Measurements from ENCODE around the gene DCXR. TPM values are rescaled to one million over a fixed set of nuclear protein-coding genes. Genes with fewer than 3 reads are reported as not detected.

The DCXR gene
- total RNA-seq, 2 experiments from 2014 or later = 103 to 119 TPM

- H3K4me3 Mint-ChIP-seq = no peak overlapping the region
- Histone ChIP-seq H3K9me3 (ENCODE audit: control insufficient read depth in 1 of 2, insufficient read depth in 1 of 2, low read length in 2 of 2) (no peaks in the 10 kb centered on the region), H3K4me1 (ENCODE audit: insufficient read depth, low read length) (peaks cover 7% of the 10 kb centered on the region), H3K36me3 (ENCODE audit: insufficient read depth, low read length) (peaks cover 34% of the 10 kb centered on the region), H3K27ac (ENCODE audit: low read depth in 1 of 2, low read length in 2 of 2) (no peak overlapping the region), H3K4me3 (ENCODE audit: low read length) (no peak overlapping the region), H3K27me3 (ENCODE audit: control insufficient read depth in 1 of 2, insufficient read depth in 2 of 2, low read length in 2 of 2) (no peaks in the 10 kb centered on the region)
- peaks cover 26% of the 10 kb centered on the region for H3K36me3 Mint-ChIP-seq (ENCODE audit: low read depth)
- ChIA-PET CTCF (no interaction called here), POLR2A (no interaction called here)
- DNase-seq (no peak), ATAC-seq (ENCODE audit: poor library complexity) (no peak)
- no peaks in the 10 kb centered on the region for H3K27me3 Mint-ChIP-seq
- intact Hi-C loops (cut with DNase I, micrococcal nuclease) = no loop called here
- H3K4me1 Mint-ChIP-seq (ENCODE audit: low read depth) = peaks cover 8% of the 10 kb centered on the region
- no peaks in the 10 kb centered on the region for H3K9me3 Mint-ChIP-seq
- TF ChIP-seq CTCF (IDR thresholded peaks at IDR 0.05) = no peak
- no peak overlapping the region for H3K27ac Mint-ChIP-seq
Observed at GRCh38 chr17:81987161-81987770, 50.2 kb downstream of the DCXR start.

- peaks cover 34% of the 10 kb centered on the region for H3K36me3 ChIP-seq (ENCODE audit: insufficient read depth, low read length)
- no peaks in the 10 kb centered on the region for H3K9me3 ChIP-seq (ENCODE audit: control insufficient read depth in 1 of 2, insufficient read depth in 1 of 2, low read length in 2 of 2)
- H3K36me3 Mint-ChIP-seq (ENCODE audit: low read depth) = peaks cover 26% of the 10 kb centered on the region
- H3K27ac Mint-ChIP-seq = no peak overlapping the region
- H3K27ac ChIP-seq (ENCODE audit: low read depth in 1 of 2, low read length in 2 of 2) = no peak overlapping the region
- H3K4me1 ChIP-seq (ENCODE audit: insufficient read depth, low read length) = peaks cover 7% of the 10 kb centered on the region
- TF ChIP-seq CTCF (IDR thresholded peaks at IDR 0.05) = no peak
- ATAC-seq (ENCODE audit: poor library complexity) (no peak), DNase-seq (no peak)
- H3K9me3 Mint-ChIP-seq = no peaks in the 10 kb centered on the region
- H3K4me3 Mint-ChIP-seq = no peak overlapping the region
- H3K27me3 ChIP-seq (ENCODE audit: control insufficient read depth in 1 of 2, insufficient read depth in 2 of 2, low read length in 2 of 2) = no peaks in the 10 kb centered on the region
- no peaks in the 10 kb centered on the region for H3K27me3 Mint-ChIP-seq
- intact Hi-C loops (cut with DNase I, micrococcal nuclease) = no loop called here
- POLR2A ChIA-PET = no interaction called here
- CTCF ChIA-PET = no interaction called here
- H3K4me3 ChIP-seq (ENCODE audit: low read length) = no peak overlapping the region
- peaks cover 11% of the 10 kb centered on the region for H3K4me1 Mint-ChIP-seq (ENCODE audit: low read depth)
Observed at GRCh38 chr17:81986606-81987005, 50.9 kb downstream of the DCXR start.

Other genes with a start within 250 kb of the DCXR start
- gene GCGR, start 233.5 kb downstream of the DCXR start, total RNA-seq = not detected
- gene MCRIP1, start 204.4 kb downstream of the DCXR start, total RNA-seq = 10 to 100 TPM; 36.9 to 37.7 TPM
- not detected for gene PPP1R27, start 202.6 kb downstream of the DCXR start, total RNA-seq
- gene P4HB, start 177.2 kb downstream of the DCXR start, total RNA-seq = 100 to 1,000 TPM; 223 to 233 TPM
- 100 to 1,000 TPM; 706 to 715 TPM for gene ARHGDIA, start 166.4 kb downstream of the DCXR start, total RNA-seq
- 100 to 1,000 TPM in 1 of 2 experiments, 10 to 100 TPM in 1; 93.3 to 101 TPM for gene ALYREF, start 146.1 kb downstream of the DCXR start, total RNA-seq
- gene ANAPC11, start 146.0 kb downstream of the DCXR start, total RNA-seq = 10 to 100 TPM; 27.9 to 28.9 TPM
- gene NPB, start 135.5 kb downstream of the DCXR start, total RNA-seq = under 1 TPM in 1 of 2 experiments, not detected in 1; 0.20 TPM
- gene PCYT2, start 126.3 kb downstream of the DCXR start, total RNA-seq = 10 to 100 TPM; 18.7 to 18.9 TPM
- 10 to 100 TPM; 56.7 to 57.5 TPM for gene SIRT7, start 119.5 kb downstream of the DCXR start, total RNA-seq
- gene MAFG, start 110.0 kb downstream of the DCXR start, total RNA-seq = 10 to 100 TPM; 10.8 to 13.3 TPM
- gene PYCR1, start 100.4 kb downstream of the DCXR start, total RNA-seq = 1 to 10 TPM in 1 of 2 experiments, under 1 TPM in 1; 0.38 to 1.0 TPM
- not detected for gene MYADML2, start 90.5 kb downstream of the DCXR start, total RNA-seq
- not detected for gene NOTUM, start 76.5 kb downstream of the DCXR start, total RNA-seq
- gene ASPSCR1, start 60.1 kb downstream of the DCXR start, total RNA-seq = 10 to 100 TPM; 19.1 to 22.7 TPM
- 10 to 100 TPM; 14.9 to 19.6 TPM for gene CENPX, start 14.8 kb downstream of the DCXR start, total RNA-seq
- gene LRRC45, start 14.4 kb downstream of the DCXR start, total RNA-seq = 10 to 100 TPM; 17.7 to 17.9 TPM
- gene RAC3, start 6.0 kb downstream of the DCXR start, total RNA-seq = 1 to 10 TPM; 3.3 to 5.3 TPM
- 10 to 100 TPM; 28.1 to 31.2 TPM for gene RFNG, start 14.1 kb upstream of the DCXR start, total RNA-seq
- gene GPS1, start 14.2 kb upstream of the DCXR start, total RNA-seq = 10 to 100 TPM; 64.6 to 69.3 TPM
- gene DUS1L, start 28.1 kb upstream of the DCXR start, total RNA-seq = 100 to 1,000 TPM; 160 to 163 TPM
- 100 to 1,000 TPM; 168 to 174 TPM for gene FASN, start 60.5 kb upstream of the DCXR start, total RNA-seq
- 100 to 1,000 TPM; 129 to 135 TPM for gene CCDC57, start 175.1 kb upstream of the DCXR start, total RNA-seq
- 10 to 100 TPM; 93.4 to 99.0 TPM for gene SLC16A3, start 191.3 kb upstream of the DCXR start, total RNA-seq
- gene CSNK1D, start 236.0 kb upstream of the DCXR start, total RNA-seq = 100 to 1,000 TPM; 277 to 286 TPM